UCSD-AML1 (cell line): ENCODE data around the gene TYSND1.
"Not testable (repeated sequence)": the region's sequence is repeated elsewhere in the genome, so short reads cannot be mapped to it uniquely, and the experiment has no call there.

Experiments
- DNase-seq: peaks from one replicate; lab custom pipeline; 2025; ENCODE audit not compliant: unreplicated experiment; lab: John Stamatoyannopoulos, UW

TYSND1 gene, protein sequence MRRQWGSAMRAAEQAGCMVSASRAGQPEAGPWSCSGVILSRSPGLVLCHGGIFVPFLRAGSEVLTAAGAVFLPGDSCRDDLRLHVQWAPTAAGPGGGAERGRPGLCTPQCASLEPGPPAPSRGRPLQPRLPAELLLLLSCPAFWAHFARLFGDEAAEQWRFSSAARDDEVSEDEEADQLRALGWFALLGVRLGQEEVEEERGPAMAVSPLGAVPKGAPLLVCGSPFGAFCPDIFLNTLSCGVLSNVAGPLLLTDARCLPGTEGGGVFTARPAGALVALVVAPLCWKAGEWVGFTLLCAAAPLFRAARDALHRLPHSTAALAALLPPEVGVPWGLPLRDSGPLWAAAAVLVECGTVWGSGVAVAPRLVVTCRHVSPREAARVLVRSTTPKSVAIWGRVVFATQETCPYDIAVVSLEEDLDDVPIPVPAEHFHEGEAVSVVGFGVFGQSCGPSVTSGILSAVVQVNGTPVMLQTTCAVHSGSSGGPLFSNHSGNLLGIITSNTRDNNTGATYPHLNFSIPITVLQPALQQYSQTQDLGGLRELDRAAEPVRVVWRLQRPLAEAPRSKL

DNA sequence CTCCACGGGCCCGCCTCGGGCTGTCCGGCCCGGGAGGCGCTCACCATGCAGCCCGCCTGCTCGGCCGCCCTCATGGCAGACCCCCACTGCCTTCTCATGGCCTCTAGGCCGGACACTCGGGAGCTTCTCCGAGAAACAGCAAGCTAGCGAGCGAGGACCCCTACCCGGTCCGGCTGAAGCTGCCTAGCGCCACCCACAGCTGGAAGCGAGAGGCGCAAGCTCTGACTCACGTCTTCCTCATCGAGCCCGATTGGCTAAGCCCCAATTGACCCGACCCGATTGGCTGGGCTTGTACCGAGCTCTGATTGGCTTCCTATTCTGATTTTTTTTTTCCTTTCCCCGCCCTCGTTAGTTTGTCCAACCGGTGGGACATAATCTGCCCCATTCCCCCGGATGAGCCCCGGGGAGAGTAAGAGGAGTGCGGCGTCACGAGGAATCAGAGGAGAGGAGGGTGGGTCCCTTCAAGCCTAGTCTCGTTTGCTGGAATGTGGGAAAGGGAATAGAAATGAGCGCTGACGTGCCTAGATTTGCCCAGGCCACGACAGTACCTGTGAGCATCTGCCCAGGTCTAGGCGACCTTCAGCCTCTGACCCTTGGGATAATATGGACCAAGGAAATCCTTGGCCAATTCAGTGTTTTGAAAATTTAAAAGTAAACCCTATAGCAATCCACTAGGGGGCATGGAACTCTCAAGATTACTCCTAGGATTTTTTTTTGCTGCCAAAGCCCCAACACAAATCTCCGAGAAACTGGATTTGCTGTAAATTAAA lies at the start of gene TYSND1:
Gene TYSND1, minus strand, starts transcription at position 212 of the 770 bp plus-strand sequence. Its CDS starts 114 bp downstream, at position 98.
- peak; percentile 93 for DNase-seq

DNA sequence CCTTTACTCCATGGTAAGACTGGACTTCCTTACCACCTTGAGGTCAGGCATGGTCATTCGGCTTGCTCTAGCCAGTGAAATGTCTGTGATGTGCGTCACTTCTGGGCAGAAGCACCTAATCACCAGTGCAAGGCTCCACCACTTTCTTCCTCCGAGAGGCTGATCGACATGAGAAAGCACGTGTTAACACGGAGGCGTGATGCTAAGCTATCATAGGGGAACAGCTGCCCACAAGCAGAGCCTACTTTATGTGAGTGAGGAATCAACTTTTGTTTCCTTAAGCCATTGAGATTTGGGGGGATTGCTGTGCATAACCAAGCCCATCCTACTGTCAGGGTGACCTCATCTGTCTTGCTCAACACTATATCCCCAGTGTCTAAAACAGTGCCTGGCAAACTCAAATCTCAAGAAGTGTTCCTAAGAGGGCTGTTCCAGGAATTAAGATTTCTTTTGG lies 46.9 kb upstream of the TYSND1 start:
- no peak for DNase-seq

DNA sequence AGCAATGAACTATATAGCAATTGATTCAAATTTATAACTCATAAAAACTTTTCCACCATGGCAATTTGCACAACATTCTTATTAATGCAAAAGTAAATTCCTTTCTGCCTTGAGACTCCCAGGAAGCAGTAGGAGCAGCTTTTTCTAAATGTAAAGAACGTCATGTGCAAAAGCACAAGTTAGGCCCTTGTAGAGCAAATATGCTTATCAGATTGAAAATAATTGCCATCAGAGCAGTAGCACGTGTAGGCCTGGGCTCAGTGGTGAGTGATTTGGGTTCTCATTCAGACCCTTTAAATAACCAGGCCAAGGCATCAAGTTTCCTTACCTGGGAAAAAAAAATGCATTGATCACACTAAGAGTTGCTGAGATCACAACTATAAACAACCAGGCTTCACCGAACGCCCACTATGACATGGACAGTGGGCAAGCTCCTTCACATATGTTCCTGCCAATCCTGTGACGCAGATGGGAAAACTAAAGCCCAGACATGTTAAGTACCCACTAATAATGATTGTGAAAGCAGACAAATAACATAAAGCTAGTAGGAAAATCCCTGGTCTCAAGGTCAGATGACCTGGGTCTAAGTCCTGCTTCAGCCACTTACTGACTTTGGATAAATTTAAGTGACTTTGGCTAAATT lies 45.9 kb upstream of the TYSND1 start:
- DNase-seq = no peak

DNA sequence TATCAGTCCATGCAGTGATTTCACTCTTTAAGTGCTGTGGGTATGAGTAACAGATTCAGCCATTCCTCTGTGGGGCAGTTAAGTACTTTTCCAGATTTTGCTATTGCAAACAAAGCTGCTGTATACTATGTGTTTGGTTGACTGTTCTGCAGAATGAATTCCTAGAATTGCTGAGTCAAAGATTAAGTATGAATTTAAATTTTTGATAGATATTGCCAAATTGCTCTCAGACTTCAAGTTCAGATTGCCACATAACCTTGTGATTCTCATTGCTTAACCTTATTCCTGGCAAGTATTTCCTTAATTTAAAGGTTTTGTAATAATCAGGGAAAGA lies 45.4 kb upstream of the TYSND1 start:
- no peak for DNase-seq

DNA sequence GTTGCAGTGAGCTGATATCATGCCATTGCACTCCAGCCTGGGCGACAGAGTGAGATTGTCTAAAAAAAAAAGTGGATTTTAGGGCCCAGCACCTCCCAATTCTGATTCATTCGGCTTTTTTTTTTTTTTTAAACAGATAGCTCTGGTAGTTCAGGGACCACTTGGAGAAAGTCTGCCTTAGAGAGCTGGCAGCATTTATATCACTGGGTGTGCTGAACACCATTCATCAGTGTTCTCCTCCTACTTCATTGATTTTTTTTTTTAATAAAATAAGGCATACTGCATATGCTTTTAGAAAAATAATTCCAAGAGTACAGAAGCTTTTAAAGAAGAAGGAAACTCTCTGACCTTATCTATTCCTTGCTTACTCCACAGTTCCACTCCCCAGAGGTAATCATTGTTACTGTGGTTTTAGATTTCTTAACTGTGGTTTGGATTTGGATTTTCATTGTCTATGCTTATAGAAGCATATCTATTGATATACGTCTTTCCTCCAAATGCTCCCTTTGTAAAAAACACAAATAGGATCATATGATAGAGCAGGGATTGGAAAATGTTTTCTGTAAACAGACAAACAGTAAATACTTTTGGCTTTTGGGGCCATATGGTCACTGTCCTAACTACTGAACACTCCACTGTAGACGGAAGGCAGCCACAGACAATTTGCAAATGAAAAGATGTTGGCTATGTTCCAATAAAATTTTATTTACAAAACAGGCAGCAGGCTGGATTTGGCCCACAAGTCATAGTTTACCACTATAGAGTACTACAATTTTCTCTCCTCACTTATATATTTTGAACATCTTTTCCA lies 44.9 kb upstream of the TYSND1 start:
- DNase-seq = no peak

DNA sequence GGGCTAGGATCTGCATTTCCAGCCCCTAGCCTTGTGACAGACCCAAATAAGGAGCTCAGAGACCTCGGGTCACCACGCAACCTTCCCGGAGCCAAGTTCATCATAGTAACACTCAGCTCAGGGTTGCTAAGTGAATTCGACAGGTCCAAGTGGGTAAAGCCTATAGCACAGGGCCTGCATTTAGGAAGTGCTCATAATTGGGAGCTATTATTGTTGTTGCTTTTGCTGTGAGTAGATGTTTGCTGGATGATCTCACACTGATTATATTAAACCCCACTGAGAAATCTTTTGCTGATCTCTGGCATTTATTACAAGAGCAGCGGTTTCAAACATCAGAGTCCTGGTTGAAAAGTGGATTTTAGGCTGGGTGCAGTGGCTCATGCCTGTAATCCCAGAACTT lies 44.1 kb upstream of the TYSND1 start:
- no peak for DNase-seq

DNA sequence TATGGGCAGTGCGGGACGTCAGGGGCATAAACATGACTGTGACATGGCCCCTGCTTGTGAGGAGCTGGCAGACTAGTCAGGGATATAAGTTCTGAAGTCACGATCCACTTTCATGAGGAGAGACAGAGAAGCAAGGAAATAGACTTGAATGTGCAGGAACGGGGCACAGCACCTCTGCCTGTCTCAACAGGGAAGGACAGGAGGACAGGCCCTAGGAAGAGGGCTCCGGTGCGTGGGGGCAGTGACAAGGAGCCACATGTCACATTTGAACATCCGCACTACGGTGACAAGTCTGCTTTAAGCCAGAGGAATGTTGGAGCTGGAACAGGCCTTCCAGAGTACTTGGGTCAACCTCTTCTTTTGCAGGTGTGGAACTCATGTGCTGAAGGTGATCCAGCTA lies 43.6 kb upstream of the TYSND1 start:
- no peak for DNase-seq

DNA sequence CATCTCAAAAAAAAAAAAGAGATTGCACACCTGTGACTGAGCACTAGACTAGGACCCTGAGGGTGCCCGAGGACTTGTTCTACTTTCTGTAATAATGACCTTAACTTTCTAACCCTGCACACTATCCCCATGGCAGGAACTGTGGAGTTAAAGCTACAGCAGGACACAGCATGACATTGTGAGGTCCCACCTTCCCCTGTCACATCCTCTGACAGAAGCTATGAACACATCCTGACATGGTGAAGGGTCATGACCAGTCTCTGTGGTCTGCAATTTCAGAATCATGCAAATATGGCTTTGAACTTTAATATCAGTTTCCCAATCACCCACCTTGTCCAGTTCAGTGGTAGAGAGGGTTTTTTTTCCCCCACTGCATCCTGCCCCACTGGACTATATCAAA lies 42.3 kb upstream of the TYSND1 start:
- DNase-seq = no peak

DNA sequence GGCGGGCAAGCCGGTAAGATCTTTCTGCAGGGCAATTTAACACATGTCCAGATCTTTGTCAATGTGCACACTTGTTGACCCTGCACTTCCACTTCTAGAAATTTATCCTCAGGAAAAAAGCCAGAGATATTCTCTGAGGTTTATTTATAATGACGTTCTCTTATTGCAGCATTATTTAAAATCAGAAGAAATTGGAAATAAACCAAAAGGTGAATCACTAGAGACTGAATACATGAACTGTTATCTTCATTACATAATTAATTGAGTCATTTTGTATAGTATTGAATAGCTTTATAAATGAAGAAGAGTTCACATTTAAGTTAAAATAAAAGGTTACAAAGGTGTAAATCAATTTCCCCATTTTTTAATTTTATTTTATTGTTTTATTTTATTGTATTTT lies 40.1 kb upstream of the TYSND1 start:
- no peak for DNase-seq

DNA sequence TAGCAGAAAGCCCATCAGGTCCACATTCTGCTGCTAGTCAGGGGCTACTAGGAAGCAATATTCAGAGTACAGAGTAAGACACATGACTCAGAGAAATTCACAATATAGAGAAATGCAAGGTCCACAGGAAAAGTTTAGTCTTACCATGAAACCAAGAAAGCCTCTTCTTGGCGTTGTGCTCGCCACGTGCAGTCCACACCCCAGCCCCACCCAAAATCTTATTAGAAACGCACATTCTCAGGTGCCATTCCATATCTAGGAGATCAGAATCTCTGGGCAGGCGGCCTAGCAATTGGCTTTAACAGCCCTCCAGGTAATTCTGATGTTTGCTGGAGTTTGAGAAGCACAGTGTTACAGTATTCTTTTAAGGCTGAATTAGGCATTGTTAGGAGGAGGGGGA lies 39.6 kb upstream of the TYSND1 start:
- no peak for DNase-seq

DNA sequence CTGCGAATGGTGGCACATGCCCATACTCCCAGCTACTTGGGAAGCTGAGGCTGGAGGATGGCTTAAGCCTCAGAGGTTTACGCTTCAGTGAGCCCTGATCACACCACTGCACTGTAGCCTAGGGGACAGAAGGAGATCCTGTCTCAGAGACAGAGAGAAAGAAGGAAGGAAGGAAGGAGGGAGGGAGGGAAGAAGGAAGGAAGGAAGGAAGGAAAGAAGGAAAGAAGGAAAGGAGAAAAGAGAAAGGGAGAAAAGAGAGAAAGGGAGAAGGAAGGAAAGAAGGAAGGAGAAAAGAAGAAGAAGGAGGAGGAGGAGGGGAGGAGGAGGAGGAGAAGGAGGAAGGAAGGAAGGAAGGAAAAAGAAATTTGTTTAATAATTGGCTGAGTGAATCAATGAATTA lies 36.8 kb upstream of the TYSND1 start:
- no peak for DNase-seq

DNA sequence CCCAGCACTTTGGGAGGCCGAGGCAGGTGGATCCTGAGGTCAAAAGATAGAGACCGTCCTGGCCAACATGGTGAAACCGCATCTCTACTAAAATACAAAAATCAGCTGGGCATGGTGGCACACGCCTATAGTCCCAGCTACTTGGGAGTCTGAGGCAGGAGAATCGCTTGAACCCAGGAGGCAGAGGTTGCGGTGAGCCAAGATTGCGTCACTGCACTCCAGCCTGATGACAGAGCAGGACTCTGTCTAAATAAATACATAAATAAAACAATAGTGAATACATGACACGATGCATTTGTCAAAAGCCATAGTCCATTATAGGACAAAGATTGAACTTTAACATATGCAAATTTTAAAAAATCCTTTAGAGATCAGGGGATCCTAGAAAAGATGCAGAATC lies 32.7 kb upstream of the TYSND1 start:
- DNase-seq = not testable (repeated sequence)

DNA sequence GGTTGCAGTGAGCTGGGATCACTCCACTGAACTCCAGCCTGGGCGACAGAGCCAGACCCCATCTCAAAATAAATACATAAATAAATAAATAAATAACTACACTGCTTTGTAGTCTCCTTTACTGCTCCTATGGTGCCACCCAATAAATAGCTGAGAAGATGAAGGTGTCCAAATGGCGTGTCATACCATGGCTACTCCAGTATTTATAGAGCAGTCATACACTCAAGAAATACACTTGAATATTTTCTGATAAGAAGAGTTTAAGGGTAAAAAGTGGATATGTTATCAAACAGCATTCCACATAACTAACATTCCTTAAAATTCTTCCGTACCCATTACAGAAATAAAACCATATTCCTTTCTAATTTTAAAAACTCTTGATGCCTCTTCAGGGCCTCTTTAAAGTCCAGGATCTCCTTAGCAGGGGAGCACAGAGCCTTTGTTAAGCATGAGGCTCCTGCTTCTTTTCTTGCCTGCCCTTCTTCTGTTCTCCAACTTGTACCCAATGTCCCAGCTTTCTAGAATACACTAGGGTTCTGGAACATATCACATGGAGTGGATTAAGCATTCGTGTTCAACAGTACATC lies 31.7 kb upstream of the TYSND1 start:
- DNase-seq = no peak

DNA sequence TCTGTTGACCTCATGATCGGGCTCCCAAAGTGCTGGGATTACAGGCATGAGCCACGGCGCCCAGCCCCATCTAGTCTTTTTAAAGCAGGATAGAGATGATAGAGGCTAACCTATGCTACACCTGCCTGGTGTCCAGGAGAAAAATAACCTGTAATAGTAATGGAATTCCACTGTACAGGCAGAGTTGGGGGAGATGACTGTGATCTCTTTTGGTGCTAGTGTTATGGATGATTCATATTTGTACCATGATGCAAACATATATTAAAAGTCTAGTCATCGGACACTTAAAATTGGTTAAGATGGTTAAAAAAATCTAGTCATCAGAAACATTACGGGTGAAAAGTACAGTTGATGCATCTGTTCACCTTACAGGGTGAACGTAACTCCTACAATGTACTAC lies 29.9 kb upstream of the TYSND1 start:
- no peak for DNase-seq

DNA sequence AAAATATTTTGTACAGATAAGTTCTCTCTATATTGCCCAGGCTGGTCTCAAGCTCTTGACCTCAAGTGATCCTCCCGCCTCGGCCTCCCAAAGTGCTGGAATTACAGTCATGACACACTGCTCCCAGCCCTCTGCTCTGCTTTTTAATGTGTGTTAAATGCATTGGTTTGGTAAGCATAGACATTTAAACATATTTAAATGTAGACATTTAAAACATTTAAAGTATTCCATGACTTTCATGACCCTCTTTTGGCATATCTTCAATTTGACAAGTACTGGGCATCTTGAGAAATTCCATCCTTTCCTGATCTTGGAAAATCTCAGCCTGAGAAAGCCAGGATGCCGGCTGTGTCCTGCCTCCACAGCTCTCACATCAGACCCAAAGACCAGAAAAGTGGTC lies 29.0 kb upstream of the TYSND1 start:
- no peak for DNase-seq

DNA sequence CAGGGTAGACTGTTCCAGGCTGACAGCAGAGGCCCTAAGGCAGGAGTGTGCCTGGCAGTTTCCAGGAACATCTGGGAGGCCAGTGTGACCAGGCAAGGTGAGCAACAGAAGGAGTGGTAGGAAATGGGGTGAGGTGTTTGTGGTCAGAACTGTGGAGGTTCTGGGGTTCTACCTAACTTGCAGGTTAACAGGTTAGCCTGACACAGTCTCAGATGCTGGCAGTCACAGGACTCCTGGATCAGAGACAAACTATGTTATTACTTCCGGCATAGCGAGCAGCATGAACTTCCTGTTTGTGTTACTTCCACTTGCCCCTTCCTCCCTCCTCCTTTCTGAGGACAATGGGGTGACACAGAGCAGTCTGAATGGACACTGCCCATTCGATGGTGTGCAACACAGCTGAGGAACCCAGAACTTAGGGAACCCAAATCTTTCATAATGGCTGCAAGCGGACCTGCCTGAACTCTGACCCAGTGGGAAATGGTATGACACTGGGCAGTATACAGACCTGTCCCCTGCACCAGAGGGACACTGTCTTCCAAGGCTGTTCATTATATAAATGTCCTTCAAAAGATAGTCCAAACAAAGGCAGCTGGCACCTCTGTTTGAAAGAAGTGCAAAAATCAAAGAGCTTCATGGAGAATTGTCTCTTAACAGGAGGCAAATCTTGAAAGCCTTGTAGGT lies 27.7 kb upstream of the TYSND1 start:
- DNase-seq = peak; percentile 33

DNA sequence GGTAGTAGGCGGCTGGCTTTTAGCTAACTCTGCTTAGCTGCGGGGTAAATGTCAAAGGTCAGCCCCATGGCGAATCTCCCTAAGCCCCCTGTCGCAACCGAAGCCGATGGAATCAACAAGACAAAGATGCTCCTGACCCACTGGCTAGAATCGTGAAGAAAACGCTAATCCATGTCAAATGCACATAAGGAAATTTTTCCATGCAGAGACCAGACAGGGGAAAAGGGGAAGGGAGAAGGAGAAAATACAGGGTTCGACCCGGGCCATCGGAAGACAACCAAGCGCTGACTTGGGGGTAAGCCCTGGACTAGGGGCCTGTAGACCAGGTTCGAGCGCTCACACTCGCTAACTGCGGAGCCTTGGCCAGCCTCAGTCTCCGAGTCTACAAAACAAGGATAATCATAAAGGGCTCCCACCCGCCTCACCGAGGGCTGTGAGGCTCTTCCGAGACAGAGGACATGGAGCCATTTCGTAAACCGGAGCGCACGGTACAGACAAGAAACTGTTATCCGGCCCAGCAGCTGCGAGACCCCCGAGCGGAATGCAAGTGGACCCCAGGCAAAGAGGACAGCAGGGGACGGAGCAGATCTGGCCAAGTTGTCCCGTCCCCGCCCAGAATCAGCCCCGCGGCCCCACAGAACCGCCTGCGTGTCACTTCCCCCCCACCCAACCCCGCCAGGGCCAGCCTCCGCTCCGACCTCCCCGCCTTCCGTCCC lies 23.3 kb upstream of the TYSND1 start:
- DNase-seq = no peak

DNA sequence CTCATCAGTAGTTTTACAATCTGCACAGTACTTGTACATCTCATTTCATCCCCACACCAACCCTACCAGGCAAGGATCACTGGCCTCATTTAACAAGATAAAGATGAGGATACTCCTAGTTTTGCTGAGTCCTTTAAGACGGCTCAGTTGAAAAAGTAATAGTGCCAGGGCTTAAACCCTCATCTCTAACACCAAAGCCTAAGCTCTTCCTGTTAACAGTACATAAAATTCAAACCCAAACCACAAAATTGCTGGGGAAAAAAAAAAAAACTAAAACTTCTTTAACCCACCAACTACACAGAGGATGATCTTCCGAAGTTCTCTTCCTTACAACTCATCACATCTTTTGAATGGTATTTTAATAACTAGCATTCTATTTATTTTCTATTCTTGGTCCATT lies 22.5 kb upstream of the TYSND1 start:
- DNase-seq = no peak

DNA sequence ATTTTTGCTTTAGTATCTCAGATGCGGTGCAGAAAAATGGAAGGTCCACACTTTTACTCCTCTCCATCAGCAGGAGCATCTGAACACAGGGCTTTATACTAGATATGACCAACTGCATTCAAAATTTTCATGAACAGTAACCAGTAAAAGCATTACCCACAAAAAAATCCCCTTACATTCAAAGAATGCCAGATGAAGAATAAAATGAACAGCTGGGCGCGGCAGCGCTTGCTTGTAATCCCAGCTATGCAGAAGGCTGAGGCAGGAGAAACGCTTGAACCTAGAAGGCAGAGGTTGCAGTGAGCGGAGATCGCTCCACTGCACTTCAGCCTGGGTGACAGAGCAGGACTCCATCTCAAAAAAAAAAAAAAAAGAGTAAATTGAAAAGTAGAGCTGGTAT lies 20.7 kb upstream of the TYSND1 start:
- DNase-seq = no peak
